ENCODE data around the gene TMEM88. TPM values are rescaled to one million over a fixed set of nuclear protein-coding genes. Genes with fewer than 3 reads are reported as not detected.

Gene TMEM88
- total RNA-seq, 1 experiment from 2014 or later: 11.3 TPM

GRCh38 chr17:7848739-7849129 is 6.1 kb upstream of the TMEM88 start:
- H2BK12ac ChIP-seq (ENCODE audit: insufficient read length, low read depth, low read length): no peak overlapping the region
- no peaks in the 10 kb centered on the region for H3K79me1 ChIP-seq (ENCODE audit: insufficient read depth, low read depth, low read length, poor library complexity, severe bottlenecking)
- no peak overlapping the region for H2AK5ac ChIP-seq (ENCODE audit: insufficient read length, low read length)
- no peak overlapping the region for H4K5ac ChIP-seq (ENCODE audit: insufficient read length, low read depth, low read length)
- peaks cover 15% of the 10 kb centered on the region; the same call in 1 of the 2 replicates for H3K27me3 ChIP-seq (ENCODE audit: insufficient read depth, low read length)
- whole genome bisulfite sequencing (ENCODE audit: extremely low coverage, insufficient read length, low lambda C conversion rate): no CpG with 5 or more reads among the region's 21 CpGs
- no peak overlapping the region for H3K18ac ChIP-seq (ENCODE audit: insufficient read length, low read depth, low read length)
- no peak overlapping the region for H2BK5ac ChIP-seq (ENCODE audit: insufficient read length, low read length)
- no peak overlapping the region for H2AFZ ChIP-seq (ENCODE audit: low read length)
- H3K4me1 ChIP-seq (ENCODE audit: insufficient read depth, low read length): no peaks in the 10 kb centered on the region; the same call in 1 of the 2 replicates
- H3K9ac ChIP-seq (ENCODE audit: extremely low read depth, insufficient read length, low read length): no peak overlapping the region
- H3K36me3 Mint-ChIP-seq (ENCODE audit: insufficient read depth in 1 of 3, low read depth in 3 of 3): peaks cover 2 to 45% (median 40%) of the 10 kb centered on the region in 3 experiments; a peak in 6 of 7 replicates
- no peak for DNase-seq
- H3T11ph ChIP-seq (ENCODE audit: low read length): no peak overlapping the region
- no peak overlapping the region for H4K8ac ChIP-seq (replicated peaks; ENCODE audit: insufficient read length, low read depth, low read length)
- no peak overlapping the region for H2BK120ac ChIP-seq (ENCODE audit: low read depth, low read length, poor library complexity, severe bottlenecking)
- H3K56ac ChIP-seq (ENCODE audit: insufficient read length, low read depth, low read length): no peak overlapping the region
- no peak overlapping the region for H3K4me3 Mint-ChIP-seq
- H3K27ac Mint-ChIP-seq: no peak overlapping the region
- H3K27ac ChIP-seq (ENCODE audit: insufficient read length, low read depth, low read length): no peak overlapping the region
- H3K79me2 ChIP-seq (ENCODE audit: insufficient read depth, low read length): no peaks in the 10 kb centered on the region
- peaks cover 9% of the 10 kb centered on the region for H3K27me3 Mint-ChIP-seq (ENCODE audit: low read depth)
- H3K14ac ChIP-seq (ENCODE audit: insufficient read depth, low read length): no peak overlapping the region
- no peaks in the 10 kb centered on the region for H3K9me3 ChIP-seq (ENCODE audit: control insufficient read depth, low read depth, low read length)
- H3K4me1 Mint-ChIP-seq: peaks cover 9 to 29% of the 10 kb centered on the region in 2 experiments
- no peak overlapping the region for H4K91ac ChIP-seq (ENCODE audit: insufficient read length, low read depth, low read length)
- H3K4me2 ChIP-seq (ENCODE audit: insufficient read depth, insufficient read length, low read length): no peak overlapping the region
- H3K23ac ChIP-seq (ENCODE audit: insufficient read length, low read depth, low read length): no peak overlapping the region
- H2BK15ac ChIP-seq (ENCODE audit: low read depth, low read length): no peak overlapping the region
- no peak overlapping the region for H2BK20ac ChIP-seq (ENCODE audit: low read depth, low read length, poor library complexity, severe bottlenecking)
- H3K4ac ChIP-seq (ENCODE audit: low read depth, low read length): no peak overlapping the region
- H3K9me3 Mint-ChIP-seq: no peaks in the 10 kb centered on the region
- H3K23me2 ChIP-seq (ENCODE audit: insufficient read length, low read depth, low read length, poor library complexity, severe bottlenecking): peaks cover 16% of the 10 kb centered on the region
- no peaks in the 10 kb centered on the region for H4K20me1 ChIP-seq (ENCODE audit: control insufficient read depth, insufficient read depth, insufficient read length)
- no peak for TF ChIP-seq CTCF (conservative IDR thresholded peaks at IDR 0.05)
